ENCODE data around the gene KIAA1217. TPM values are rescaled to one million over a fixed set of nuclear protein-coding genes. Genes with fewer than 3 reads are reported as not detected.
A peak's percentile ranks its signal among the peaks of the same experiment; 100 is the strongest.

Gene KIAA1217
- total RNA-seq, 2 donors from 2014 or later, result 92.5 to 188 TPM

DNA sequence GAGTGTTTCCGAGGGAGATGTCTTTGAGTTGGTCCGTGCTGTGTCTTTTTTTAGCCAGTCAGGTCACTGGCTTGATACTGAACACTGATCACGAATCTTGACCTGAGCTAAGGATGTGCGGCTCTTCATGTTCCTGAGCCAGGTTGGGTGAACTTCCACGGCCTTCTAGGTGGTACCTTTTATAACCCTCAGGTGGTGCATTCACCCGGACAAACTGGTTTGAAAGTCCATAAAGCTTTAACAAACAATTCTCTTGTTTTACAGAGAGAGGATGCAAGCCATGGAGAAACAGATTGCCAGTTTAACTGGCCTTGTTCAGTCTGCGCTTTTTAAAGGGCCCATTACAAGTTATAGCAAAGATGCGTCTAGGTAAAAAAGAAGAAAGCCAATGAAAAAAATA, 285.3 kb downstream of the KIAA1217 start:
- Histone ChIP-seq H3K4me3 (no peak overlapping the region), H3K4me1 (replicated peaks) (peaks cover 8% of the 10 kb centered on the region), H3K27me3 (replicated peaks; ENCODE audit: insufficient read depth) (no peaks in the 10 kb centered on the region), H3K36me3 (no peaks in the 10 kb centered on the region), H3K27ac (peak overlapping the region; percentile 79 to 80), H3K9me3 (no peaks in the 10 kb centered on the region)
- intact Hi-C loops (cut with DNase I), result no loop called here
- 40% methylated on average over 8 of the region's 8 CpGs for WGBS
- no peak for TF ChIP-seq POLR2A (IDR thresholded peaks at IDR 0.05)
- TF ChIP-seq POLR2AphosphoS5 (IDR thresholded peaks at IDR 0.05), result peak; percentile 92
- TF ChIP-seq, protein P1, sequence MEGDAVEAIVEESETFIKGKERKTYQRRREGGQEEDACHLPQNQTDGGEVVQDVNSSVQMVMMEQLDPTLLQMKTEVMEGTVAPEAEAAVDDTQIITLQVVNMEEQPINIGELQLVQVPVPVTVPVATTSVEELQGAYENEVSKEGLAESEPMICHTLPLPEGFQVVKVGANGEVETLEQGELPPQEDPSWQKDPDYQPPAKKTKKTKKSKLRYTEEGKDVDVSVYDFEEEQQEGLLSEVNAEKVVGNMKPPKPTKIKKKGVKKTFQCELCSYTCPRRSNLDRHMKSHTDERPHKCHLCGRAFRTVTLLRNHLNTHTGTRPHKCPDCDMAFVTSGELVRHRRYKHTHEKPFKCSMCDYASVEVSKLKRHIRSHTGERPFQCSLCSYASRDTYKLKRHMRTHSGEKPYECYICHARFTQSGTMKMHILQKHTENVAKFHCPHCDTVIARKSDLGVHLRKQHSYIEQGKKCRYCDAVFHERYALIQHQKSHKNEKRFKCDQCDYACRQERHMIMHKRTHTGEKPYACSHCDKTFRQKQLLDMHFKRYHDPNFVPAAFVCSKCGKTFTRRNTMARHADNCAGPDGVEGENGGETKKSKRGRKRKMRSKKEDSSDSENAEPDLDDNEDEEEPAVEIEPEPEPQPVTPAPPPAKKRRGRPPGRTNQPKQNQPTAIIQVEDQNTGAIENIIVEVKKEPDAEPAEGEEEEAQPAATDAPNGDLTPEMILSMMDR (IDR thresholded peaks at IDR 0.05), result peak in 1 of 4 experiments; percentile 35
- DNase-seq (ENCODE audit: low spot score), result peak; percentile 84

DNA sequence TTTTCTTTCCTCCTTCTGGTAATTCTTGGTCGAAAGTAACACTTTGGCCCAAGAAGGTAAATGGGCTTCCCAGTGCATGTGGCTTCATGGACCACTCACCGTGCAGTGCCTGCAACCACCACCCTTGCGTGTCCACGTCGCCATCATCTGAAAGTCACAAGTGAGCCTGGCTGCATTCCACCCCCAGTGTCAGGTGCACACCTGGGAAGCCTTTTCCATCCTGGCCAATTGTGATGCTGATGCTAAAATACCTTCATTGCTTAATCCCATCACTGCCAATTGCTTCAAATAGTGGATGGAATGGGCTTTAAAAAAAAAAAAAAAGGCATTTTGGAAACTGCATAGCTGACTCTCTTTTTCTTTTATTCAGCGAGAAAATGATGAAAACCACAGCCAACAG, 285.8 kb downstream of the KIAA1217 start:
- Histone ChIP-seq H3K4me3 (no peak overlapping the region), H3K27ac (peak overlapping the region; percentile 79 to 80), H3K27me3 (replicated peaks; ENCODE audit: insufficient read depth) (no peaks in the 10 kb centered on the region), H3K36me3 (no peaks in the 10 kb centered on the region), H3K4me1 (replicated peaks) (peaks cover 8% of the 10 kb centered on the region), H3K9me3 (no peaks in the 10 kb centered on the region)
- no peak for TF ChIP-seq POLR2AphosphoS5 (IDR thresholded peaks at IDR 0.05)
- intact Hi-C loops (cut with DNase I), result no loop called here
- DNase-seq (ENCODE audit: low spot score), result no peak
- WGBS, result 65% methylated on average over 6 of the region's 6 CpGs

DNA sequence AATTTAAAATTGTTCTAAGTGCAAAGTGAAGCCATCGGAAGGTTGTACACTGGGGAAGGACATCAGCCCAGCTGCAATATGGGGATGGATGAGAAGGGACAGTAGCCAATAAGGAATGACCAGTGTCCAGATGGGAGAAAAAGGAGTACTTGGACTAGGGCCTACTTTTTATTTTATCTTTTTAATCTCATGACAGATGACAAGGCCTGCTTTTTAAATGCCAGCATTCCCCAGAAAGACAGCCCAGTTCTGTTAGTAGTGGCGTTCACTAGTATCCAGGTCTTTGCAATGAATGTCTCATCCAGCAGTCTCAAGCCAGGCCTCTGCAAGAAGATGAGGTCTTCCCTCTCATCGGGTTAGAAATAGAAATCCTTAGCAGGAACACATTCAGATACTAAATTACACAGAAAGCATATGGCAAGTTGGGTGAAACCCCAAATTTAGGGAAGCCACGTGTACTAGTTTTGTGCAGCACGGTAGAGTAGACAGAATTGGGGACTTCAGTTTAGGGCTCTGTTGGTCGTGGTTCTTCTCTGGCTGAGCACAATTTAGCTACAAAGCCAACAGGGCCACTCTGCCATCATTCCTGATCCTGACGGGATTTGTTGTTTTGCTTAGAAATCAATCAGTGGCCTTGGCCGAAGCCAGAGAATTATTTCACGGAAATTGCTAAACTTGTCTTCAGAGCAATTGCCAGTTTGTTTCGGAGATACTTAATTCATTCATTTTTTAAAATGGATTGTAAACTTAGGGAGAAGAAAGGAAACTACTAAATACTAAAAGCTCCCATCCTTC, 286.9 kb downstream of the KIAA1217 start:
- no peak overlapping the region for H3K4me3 ChIP-seq
- H3K9me3 ChIP-seq, result no peaks in the 10 kb centered on the region
- peak overlapping the region; percentile 79 to 80 for H3K27ac ChIP-seq
- H3K36me3 ChIP-seq, result no peaks in the 10 kb centered on the region
- no peak for TF ChIP-seq POLR2A (IDR thresholded peaks at IDR 0.05)
- TF ChIP-seq, protein P1 (IDR thresholded peaks at IDR 0.05), result no peak
- TF ChIP-seq POLR2AphosphoS5 (IDR thresholded peaks at IDR 0.05), result no peak
- H3K27me3 ChIP-seq (replicated peaks; ENCODE audit: insufficient read depth), result no peaks in the 10 kb centered on the region
- intact Hi-C loops (cut with DNase I), result no loop called here
- DNase-seq (ENCODE audit: low spot score), result no peak
- H3K4me1 ChIP-seq (replicated peaks), result peaks cover 8% of the 10 kb centered on the region
- WGBS, result 75% methylated on average over 10 of the region's 10 CpGs

DNA sequence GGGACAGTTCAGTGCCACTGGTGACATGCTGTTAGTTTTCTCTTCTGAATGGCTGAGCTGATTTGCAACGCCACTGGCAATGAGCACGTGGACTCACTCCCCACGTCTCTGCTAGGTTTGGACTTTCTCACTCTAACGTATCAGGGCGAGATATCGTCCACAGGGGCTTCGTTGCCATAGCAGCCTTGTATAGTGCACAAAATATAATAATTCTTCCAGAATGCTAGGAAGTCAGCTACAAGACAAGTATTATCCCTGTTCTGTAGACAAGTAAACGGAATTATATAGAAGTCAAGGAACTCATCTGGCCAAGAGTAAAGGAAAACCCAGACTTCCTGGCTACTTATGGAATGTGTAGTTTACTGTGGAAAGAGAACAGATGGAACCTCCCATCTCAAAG, 288.0 kb downstream of the KIAA1217 start:
- Histone ChIP-seq H3K27me3 (replicated peaks; ENCODE audit: insufficient read depth) (no peaks in the 10 kb centered on the region), H3K9me3 (no peaks in the 10 kb centered on the region), H3K4me3 (no peak overlapping the region), H3K4me1 (replicated peaks) (peaks cover 8% of the 10 kb centered on the region), H3K27ac (no peak overlapping the region), H3K36me3 (no peaks in the 10 kb centered on the region)
- no peak for DNase-seq (ENCODE audit: low spot score)
- 89% methylated on average over 8 of the region's 8 CpGs for WGBS
- intact Hi-C loops (cut with DNase I), result no loop called here
- TF ChIP-seq, protein P1 (IDR thresholded peaks at IDR 0.05), result no peak
- TF ChIP-seq POLR2AphosphoS5 (IDR thresholded peaks at IDR 0.05) (no peak), POLR2A (IDR thresholded peaks at IDR 0.05) (no peak)

DNA sequence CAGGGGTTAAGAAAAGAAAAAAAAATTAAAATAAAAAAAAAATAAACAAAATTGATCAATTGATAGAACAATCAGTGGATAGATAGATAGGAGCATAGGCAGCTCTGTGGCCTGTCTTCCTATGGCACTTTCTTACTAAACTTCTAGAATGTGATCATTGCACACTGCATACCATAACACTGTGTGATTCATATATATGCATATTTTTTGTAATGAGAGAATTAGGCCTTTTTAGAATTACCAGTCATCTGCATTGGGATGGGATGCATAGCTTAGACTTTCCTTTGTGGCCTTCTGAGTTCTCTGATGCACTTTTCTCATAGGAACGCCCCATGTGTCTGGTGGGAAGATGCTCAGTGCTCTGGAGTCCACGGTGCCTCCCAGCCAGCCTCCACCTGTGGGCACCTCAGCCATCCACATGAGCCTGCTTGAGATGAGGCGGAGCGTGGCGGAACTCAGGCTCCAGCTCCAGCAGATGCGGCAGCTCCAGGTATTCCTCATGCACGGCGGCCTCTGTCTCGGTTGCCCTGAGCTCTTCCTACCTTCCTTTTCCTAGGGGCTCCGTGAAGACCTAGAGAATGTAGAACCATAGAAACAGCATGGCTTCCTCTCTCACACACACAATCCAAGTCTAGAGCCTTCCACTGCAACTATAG, 292.2 kb downstream of the KIAA1217 start:
- TF ChIP-seq, protein P1 (IDR thresholded peaks at IDR 0.05), result no peak
- TF ChIP-seq POLR2A (IDR thresholded peaks at IDR 0.05) (no peak), POLR2AphosphoS5 (IDR thresholded peaks at IDR 0.05) (no peak)
- H3K4me3 ChIP-seq, result no peak overlapping the region
- DNase-seq (ENCODE audit: low spot score), result no peak
- no peak overlapping the region for H3K27ac ChIP-seq
- no peaks in the 10 kb centered on the region for H3K9me3 ChIP-seq
- no peaks in the 10 kb centered on the region for H3K36me3 ChIP-seq
- H3K4me1 ChIP-seq (replicated peaks), result no peaks in the 10 kb centered on the region
- intact Hi-C loops (cut with DNase I), result loop anchor here (5.0 to 10.0 kb wide), 2 partner anchors 296 to 509 kb away; partner anchors contain the start of gene KIAA1217
- no peaks in the 10 kb centered on the region for H3K27me3 ChIP-seq (replicated peaks; ENCODE audit: insufficient read depth)
- WGBS, result 96% methylated on average over 10 of the region's 10 CpGs

All from prostate gland (tissue), 2 donors.